Activated CD4-positive, alpha-beta T cell treated with anti-CD3 and anti-CD28 coated beads, Interleukin-2, Interleukin-6, amounts not matched to agents 100 ng/mL and 50 ng/mL, durations not matched to agents 16 hours and 8 hours (primary cell): Measurements from ENCODE around the gene SPATA31D4.

Experiments
- DNase-seq: peaks from one replicate; pipeline ENCODE4 v3.0.0-alpha.2; 2020

Gene SPATA31D4

GRCh38 chr9:81968026-81968425 is 39.8 kb downstream of the SPATA31D4 start:
- DNase-seq = no peak

- no peak for DNase-seq
Measured at GRCh38 chr9:81969971-81970370, 41.7 kb downstream of the SPATA31D4 start.

DNA sequence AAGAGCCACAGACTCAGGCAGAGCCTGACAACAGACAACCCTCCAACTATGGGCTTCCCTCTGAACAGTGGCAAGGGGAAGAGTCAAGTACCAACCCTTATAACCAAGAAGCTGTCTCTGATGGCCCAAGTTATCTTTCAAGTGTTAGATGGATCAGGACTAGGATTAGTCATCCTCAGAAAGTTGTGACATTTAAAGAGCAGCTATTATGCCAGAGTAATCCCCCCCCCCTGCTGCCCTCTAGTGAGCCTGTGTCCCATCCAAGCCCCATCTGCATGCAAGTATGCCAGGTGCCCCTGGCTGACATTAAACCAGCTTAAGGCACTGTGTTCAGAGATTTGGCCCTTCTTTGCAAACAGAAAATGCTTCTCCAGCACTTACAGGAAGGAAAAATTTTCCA is 43.5 kb downstream of the SPATA31D4 start:
- DNase-seq = no peak

DNA sequence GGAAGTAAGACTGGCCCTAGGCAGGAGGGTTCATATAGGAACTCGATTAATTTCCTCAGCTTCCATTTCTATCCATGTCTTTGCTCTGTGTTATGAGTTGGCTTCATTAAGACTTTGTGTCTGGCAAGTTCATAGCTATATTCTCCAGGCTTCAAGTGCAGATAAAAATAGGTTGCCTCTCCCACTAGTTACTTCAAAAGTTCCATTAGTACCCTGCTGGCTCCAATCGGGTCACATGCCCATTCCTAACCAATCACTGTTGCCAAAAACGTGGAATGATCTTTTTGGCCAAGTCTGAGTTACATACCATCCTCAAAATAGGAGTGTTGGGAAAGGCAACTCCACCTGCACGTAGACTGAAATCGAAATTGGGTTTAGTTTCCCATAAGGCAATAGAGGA is 46.5 kb downstream of the SPATA31D4 start:
- no peak for DNase-seq

DNA sequence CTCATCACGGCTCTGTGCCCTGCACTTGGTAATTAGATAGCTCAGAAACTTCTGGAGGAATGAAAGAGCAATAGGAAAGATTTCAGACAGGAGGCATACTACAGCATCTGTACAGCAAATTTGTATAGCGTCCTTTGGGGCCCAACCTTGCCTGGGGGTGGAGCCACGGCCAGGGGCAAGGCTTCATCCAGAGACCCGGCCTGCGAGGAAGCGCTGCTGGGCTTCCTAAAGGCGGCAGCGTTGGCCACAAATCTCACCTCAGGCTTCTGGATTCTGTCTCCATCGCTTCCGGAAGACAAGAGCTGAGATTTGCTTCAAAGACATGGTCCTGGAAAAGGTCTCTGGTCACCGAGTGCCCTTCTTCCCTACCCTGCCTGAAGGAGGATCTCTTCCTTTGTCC is 48.1 kb downstream of the SPATA31D4 start:
- no peak for DNase-seq

DNA sequence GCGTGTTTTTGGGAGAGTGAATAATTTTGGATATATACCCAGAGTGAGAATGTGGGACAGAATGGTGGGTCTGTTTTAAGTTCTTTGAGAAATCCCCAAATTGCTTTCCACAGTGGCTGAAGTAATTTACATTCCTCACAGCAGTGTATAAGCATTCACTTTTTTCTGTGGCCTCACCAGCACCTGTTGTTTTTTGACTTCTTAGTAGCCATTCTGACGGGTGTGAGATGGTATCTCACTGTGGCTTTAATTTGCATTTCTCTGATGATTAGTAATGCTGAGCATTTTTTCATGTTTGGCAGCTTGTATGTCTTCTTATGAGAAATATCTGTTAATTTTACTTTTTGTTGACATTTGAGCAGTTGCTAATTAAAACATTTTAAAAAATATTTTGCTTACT is 51.0 kb downstream of the SPATA31D4 start:
- DNase-seq = no peak

DNA sequence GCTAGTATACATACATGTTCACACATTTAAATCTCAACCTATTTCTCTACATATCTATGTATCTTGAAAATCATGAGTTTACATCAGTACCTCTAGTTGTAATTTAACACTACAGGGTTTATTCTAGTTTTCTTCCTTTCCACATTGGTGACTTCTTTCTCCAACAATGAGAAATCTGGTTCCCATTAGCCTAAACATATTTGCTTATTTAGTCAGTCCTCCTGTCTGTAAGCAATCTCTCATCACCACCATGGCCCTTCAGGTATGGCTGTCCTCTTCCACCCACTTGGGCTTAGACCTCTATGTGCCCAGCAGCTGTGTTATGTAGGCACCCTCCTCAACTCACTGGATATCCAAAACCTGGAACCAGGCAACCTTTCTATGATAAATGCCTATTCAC is 52.3 kb downstream of the SPATA31D4 start:
- DNase-seq = no peak

DNA sequence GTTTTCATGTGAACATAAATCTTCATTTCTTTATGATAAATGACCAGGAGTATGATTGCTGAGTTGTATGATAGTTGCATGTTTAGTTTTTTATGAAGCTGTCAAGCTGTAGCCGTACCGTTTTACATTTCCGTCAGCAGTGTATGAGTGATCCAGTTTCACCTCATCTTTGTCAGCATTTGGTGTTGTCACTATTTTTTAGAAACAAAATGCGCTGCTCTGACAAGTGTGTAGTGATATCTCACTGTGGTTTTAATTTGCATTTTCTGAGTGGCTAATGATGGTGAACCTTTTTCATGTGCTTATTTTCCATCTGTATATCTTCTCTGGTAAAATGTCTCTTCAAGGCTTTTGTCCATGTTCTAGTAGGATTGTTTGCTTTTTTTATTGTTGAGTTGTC is 53.7 kb downstream of the SPATA31D4 start:
- no peak for DNase-seq
